Measurements from ENCODE around the gene BBS10. TPM values are rescaled to one million over a fixed set of nuclear protein-coding genes. Genes with fewer than 3 reads are reported as not detected.

The BBS10 gene
- total RNA-seq, 1 experiment from 2014 or later, result 8.2 TPM

- POLR2A ChIA-PET, result no interaction called here
- Mint-ChIP-seq H3K27me3 (ENCODE audit: low read depth) (no peaks in the 10 kb centered on the region), H3K36me3 (peaks cover 9% of the 10 kb centered on the region; the same call in 1 of the 2 replicates), H3K27ac (no peak overlapping the region), H3K4me1 (peaks cover 5% of the 10 kb centered on the region), H3K9me3 (no peaks in the 10 kb centered on the region), H3K4me3 (no peak overlapping the region)
- ATAC-seq (no peak), DNase-seq (ENCODE audit: low spot score) (no peak)
- CTCF ChIA-PET, result interaction anchor here (2.1 kb wide), 1 partner anchor 72 kb away, joined by 4 read pairs; no protein-coding TSS in a partner anchor
- TF ChIP-seq HMGA2 (CRISPR knock-in tag; IDR thresholded peaks at IDR 0.05) (no peak), KAT7 (CRISPR knock-in tag; IDR thresholded peaks at IDR 0.05; ENCODE audit: borderline replicate concordance) (no peak), ZNF138 (CRISPR knock-in tag; conservative IDR thresholded peaks at IDR 0.05) (no peak), ETV6 (CRISPR knock-in tag; IDR thresholded peaks at IDR 0.05) (no peak), RELA (CRISPR knock-in tag; IDR thresholded peaks at IDR 0.05; ENCODE audit: borderline replicate concordance) (no peak), ZNF671 (CRISPR knock-in tag; IDR thresholded peaks at IDR 0.05) (no peak), ERG (CRISPR knock-in tag; IDR thresholded peaks at IDR 0.05) (no peak), RORB (CRISPR knock-in tag; IDR thresholded peaks at IDR 0.05) (no peak), TCF7 (CRISPR knock-in tag; IDR thresholded peaks at IDR 0.05; ENCODE audit: low read depth) (no peak), SP1 (CRISPR knock-in tag; conservative IDR thresholded peaks at IDR 0.05) (no peak), ZNF263 (CRISPR knock-in tag; IDR thresholded peaks at IDR 0.05; ENCODE audit: low read depth) (no peak), ZNF232 (CRISPR knock-in tag; IDR thresholded peaks at IDR 0.05) (no peak), ATF1 (CRISPR knock-in tag; IDR thresholded peaks at IDR 0.05) (no peak)
- TF ChIP-seq, protein P1, sequence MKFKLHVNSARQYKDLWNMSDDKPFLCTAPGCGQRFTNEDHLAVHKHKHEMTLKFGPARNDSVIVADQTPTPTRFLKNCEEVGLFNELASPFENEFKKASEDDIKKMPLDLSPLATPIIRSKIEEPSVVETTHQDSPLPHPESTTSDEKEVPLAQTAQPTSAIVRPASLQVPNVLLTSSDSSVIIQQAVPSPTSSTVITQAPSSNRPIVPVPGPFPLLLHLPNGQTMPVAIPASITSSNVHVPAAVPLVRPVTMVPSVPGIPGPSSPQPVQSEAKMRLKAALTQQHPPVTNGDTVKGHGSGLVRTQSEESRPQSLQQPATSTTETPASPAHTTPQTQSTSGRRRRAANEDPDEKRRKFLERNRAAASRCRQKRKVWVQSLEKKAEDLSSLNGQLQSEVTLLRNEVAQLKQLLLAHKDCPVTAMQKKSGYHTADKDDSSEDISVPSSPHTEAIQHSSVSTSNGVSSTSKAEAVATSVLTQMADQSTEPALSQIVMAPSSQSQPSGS (CRISPR knock-in tag; IDR thresholded peaks at IDR 0.05; ENCODE audit: borderline replicate concordance, low read depth), result no peak
- TF ChIP-seq, protein P2, sequence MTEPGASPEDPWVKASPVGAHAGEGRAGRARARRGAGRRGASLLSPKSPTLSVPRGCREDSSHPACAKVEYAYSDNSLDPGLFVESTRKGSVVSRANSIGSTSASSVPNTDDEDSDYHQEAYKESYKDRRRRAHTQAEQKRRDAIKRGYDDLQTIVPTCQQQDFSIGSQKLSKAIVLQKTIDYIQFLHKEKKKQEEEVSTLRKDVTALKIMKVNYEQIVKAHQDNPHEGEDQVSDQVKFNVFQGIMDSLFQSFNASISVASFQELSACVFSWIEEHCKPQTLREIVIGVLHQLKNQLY (CRISPR knock-in tag; IDR thresholded peaks at IDR 0.05), result no peak
- TF ChIP-seq, protein P3, sequence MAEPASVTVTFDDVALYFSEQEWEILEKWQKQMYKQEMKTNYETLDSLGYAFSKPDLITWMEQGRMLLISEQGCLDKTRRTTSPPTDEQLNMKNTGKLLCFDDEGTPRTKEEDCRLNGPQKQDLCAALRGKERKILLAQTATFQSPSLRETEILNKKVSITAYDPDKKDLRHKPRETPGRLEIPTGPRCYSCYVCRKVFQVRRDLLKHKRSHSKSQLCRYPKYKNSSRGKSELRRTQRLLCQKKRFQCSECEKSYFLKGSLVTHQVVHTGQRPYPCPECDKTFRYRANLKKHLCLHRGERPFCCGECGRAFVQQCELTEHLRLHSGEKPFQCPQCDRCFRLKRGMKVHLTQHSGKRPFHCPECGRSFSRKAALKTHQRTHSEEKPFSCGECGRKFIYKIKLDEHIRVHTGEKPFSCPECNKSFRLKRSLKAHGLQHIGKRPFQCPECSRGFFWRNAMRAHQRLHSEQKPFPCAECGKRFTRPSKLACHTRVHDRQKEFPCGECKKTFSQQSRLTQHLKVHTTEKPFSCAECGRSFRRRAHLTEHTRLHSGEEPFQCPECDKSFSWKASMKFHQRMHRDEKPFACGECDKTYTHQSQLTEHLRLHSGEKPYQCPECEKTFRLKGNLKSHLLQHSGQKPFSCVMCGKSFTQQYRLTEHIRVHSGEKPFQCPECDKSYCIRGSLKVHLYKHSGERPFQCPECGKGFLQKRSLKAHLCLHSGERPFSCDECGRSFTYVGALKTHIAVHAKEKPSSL (CRISPR knock-in tag; conservative IDR thresholded peaks at IDR 0.05), result no peak
- TF ChIP-seq, protein P4, sequence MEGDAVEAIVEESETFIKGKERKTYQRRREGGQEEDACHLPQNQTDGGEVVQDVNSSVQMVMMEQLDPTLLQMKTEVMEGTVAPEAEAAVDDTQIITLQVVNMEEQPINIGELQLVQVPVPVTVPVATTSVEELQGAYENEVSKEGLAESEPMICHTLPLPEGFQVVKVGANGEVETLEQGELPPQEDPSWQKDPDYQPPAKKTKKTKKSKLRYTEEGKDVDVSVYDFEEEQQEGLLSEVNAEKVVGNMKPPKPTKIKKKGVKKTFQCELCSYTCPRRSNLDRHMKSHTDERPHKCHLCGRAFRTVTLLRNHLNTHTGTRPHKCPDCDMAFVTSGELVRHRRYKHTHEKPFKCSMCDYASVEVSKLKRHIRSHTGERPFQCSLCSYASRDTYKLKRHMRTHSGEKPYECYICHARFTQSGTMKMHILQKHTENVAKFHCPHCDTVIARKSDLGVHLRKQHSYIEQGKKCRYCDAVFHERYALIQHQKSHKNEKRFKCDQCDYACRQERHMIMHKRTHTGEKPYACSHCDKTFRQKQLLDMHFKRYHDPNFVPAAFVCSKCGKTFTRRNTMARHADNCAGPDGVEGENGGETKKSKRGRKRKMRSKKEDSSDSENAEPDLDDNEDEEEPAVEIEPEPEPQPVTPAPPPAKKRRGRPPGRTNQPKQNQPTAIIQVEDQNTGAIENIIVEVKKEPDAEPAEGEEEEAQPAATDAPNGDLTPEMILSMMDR (IDR thresholded peaks at IDR 0.05), result no peak
Observed at GRCh38 chr12:76384560-76384959, 36.3 kb upstream of the BBS10 start.

DNA sequence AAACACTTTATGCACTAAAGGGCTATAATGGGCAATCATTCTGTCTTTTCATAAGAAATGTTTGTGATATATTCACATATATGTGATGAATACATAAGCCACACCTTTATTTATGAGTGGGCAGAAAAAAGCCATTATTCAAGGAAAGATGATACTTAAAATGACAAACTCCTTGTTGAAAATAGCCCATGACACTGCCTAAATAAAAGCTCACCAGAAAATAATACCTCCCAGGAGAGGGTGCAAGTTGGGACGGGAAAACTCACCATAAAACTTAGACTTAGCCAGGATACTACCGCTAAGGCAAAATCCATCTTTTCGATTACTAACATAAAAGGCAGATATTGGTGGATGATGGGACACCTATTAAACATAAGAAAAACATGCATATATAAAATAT is 35.8 kb upstream of the BBS10 start:
- ATAC-seq (no peak), DNase-seq (ENCODE audit: low spot score) (no peak)
- POLR2A ChIA-PET, result no interaction called here
- Mint-ChIP-seq H3K27me3 (ENCODE audit: low read depth) (no peaks in the 10 kb centered on the region), H3K9me3 (no peaks in the 10 kb centered on the region), H3K4me3 (no peak overlapping the region), H3K4me1 (peaks cover 5% of the 10 kb centered on the region), H3K36me3 (peaks cover 7% of the 10 kb centered on the region; the same call in 1 of the 2 replicates), H3K27ac (no peak overlapping the region)
- TF ChIP-seq NFYB (CRISPR knock-in tag; conservative IDR thresholded peaks at IDR 0.05; ENCODE audit: low read depth), result no peak
- no peak for TF ChIP-seq E2F1 (CRISPR knock-in tag; IDR thresholded peaks at IDR 0.05)
- no peak for TF ChIP-seq ZNF317 (CRISPR knock-in tag; IDR thresholded peaks at IDR 0.05; ENCODE audit: borderline replicate concordance, low read depth)
- TF ChIP-seq TP53 (CRISPR knock-in tag; IDR thresholded peaks at IDR 0.05), result no peak
- CTCF ChIA-PET, result interaction anchor here (2.1 kb wide), 1 partner anchor 72 kb away, joined by 4 read pairs; no protein-coding TSS in a partner anchor
